ENCODE results near the gene TOB1. TPM values are rescaled to one million over a fixed set of nuclear protein-coding genes. Genes with fewer than 3 reads are reported as not detected.

TOB1 gene
- total RNA-seq, 1 experiment from 2014 or later, result 31.6 TPM

DNA sequence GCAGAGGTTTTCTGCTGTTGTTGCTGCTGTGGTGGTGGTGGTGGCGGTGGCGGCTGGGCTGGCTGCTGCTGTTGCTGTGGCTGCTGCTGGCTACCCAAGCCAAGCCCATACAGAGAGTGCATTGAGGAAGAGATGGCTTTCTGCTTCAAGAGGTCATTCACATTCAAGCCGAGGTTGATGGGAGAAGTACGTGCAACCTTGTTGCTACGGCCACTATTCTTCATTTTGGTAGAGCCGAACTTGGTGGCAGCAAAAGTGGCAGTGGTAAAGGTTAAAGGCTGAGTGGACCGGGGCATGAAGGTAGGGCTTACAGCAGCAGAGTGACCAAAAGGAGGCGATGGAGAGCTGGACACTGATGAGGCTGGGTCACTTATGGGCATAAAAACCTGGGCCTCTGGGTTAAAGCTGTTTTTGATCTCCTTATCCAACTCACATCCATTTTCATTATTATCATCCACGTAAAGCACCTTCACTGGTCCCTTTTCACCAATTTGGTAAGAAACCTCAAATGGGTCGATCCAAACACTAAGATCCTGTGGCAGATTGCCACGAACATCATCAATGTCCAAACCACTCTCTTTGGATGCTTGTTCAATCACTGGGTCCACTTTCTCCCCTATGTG, 2.8 kb downstream of the TOB1 start:
- WGBS (ENCODE audit: extremely low coverage, insufficient read length, low lambda C conversion rate), result no CpG with 5 or more reads among the region's 11 CpGs
- H3K18ac ChIP-seq (ENCODE audit: insufficient read length, low read depth, low read length), result no peak overlapping the region
- peak; percentile 75 for DNase-seq

More for the DNA sequence above, 2.8 kb downstream of the TOB1 start:
- no peak overlapping the region for H3K27ac Mint-ChIP-seq
- peak overlapping the region; percentile 33 to 90; a peak in 3 of 5 replicates for H3K4me3 Mint-ChIP-seq
- Histone ChIP-seq H3K27me3 (ENCODE audit: insufficient read depth, low read length) (no peaks in the 10 kb centered on the region), H3K23ac (ENCODE audit: insufficient read length, low read depth, low read length) (no peak overlapping the region), H3K79me1 (ENCODE audit: insufficient read depth, low read depth, low read length, poor library complexity, severe bottlenecking) (peaks cover 3% of the 10 kb centered on the region), H3K9ac (ENCODE audit: extremely low read depth, insufficient read length, low read length) (no peak overlapping the region), H3K27ac (ENCODE audit: insufficient read length, low read depth, low read length) (no peak overlapping the region), H3K14ac (ENCODE audit: insufficient read depth, low read length) (no peak overlapping the region), H3K23me2 (ENCODE audit: insufficient read length, low read depth, low read length, poor library complexity, severe bottlenecking) (peaks cover 4% of the 10 kb centered on the region), H2AFZ (ENCODE audit: low read length) (no peak overlapping the region), H2BK120ac (ENCODE audit: low read depth, low read length, poor library complexity, severe bottlenecking) (no peak overlapping the region), H2BK15ac (ENCODE audit: low read depth, low read length) (no peak overlapping the region), H2BK20ac (ENCODE audit: low read depth, low read length, poor library complexity, severe bottlenecking) (no peak overlapping the region), H4K5ac (ENCODE audit: insufficient read length, low read depth, low read length) (no peak overlapping the region), H3K9me3 (ENCODE audit: control insufficient read depth, low read depth, low read length) (no peaks in the 10 kb centered on the region), H2AK5ac (ENCODE audit: insufficient read length, low read length) (no peak overlapping the region), H3T11ph (ENCODE audit: low read length) (no peak overlapping the region), H3K4me2 (ENCODE audit: insufficient read depth, insufficient read length, low read length) (no peak overlapping the region), H4K91ac (ENCODE audit: insufficient read length, low read depth, low read length) (no peak overlapping the region), H3K4ac (ENCODE audit: low read depth, low read length) (no peak overlapping the region), H4K8ac (replicated peaks; ENCODE audit: insufficient read length, low read depth, low read length) (no peak overlapping the region), H4K20me1 (ENCODE audit: control insufficient read depth, insufficient read depth, insufficient read length) (no peaks in the 10 kb centered on the region), H3K56ac (ENCODE audit: insufficient read length, low read depth, low read length) (no peak overlapping the region), H2BK5ac (ENCODE audit: insufficient read length, low read length) (no peak overlapping the region), H2BK12ac (ENCODE audit: insufficient read length, low read depth, low read length) (no peak overlapping the region), H3K4me1 (ENCODE audit: insufficient read depth, low read length) (no peaks in the 10 kb centered on the region), H3K79me2 (ENCODE audit: insufficient read depth, low read length) (peaks cover 7% of the 10 kb centered on the region; the same call in 1 of the 2 replicates)
- no peaks in the 10 kb centered on the region; the same call in 1 of the 2 replicates for H3K27me3 Mint-ChIP-seq (ENCODE audit: low read depth)
- no peaks in the 10 kb centered on the region; a peak in 2 of 5 replicates for H3K9me3 Mint-ChIP-seq
- TF ChIP-seq, protein P1, sequence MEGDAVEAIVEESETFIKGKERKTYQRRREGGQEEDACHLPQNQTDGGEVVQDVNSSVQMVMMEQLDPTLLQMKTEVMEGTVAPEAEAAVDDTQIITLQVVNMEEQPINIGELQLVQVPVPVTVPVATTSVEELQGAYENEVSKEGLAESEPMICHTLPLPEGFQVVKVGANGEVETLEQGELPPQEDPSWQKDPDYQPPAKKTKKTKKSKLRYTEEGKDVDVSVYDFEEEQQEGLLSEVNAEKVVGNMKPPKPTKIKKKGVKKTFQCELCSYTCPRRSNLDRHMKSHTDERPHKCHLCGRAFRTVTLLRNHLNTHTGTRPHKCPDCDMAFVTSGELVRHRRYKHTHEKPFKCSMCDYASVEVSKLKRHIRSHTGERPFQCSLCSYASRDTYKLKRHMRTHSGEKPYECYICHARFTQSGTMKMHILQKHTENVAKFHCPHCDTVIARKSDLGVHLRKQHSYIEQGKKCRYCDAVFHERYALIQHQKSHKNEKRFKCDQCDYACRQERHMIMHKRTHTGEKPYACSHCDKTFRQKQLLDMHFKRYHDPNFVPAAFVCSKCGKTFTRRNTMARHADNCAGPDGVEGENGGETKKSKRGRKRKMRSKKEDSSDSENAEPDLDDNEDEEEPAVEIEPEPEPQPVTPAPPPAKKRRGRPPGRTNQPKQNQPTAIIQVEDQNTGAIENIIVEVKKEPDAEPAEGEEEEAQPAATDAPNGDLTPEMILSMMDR (conservative IDR thresholded peaks at IDR 0.05), result peak; percentile 74
- peaks cover 8 to 26% (median 22%) of the 10 kb centered on the region in 3 experiments; a peak in 6 of 7 replicates for H3K36me3 Mint-ChIP-seq (ENCODE audit: insufficient read depth in 1 of 3, low read depth in 3 of 3)
- H3K4me1 Mint-ChIP-seq, result peaks cover 23 to 28% of the 10 kb centered on the region in 2 experiments

Measured in H9 (cell line).